ENCODE results near the gene HS6ST2. TPM values are rescaled to one million over a fixed set of nuclear protein-coding genes. Genes with fewer than 3 reads are reported as not detected.

HS6ST2 gene
- total RNA-seq, 1 experiment from 2014 or later: 24.6 TPM

DNA sequence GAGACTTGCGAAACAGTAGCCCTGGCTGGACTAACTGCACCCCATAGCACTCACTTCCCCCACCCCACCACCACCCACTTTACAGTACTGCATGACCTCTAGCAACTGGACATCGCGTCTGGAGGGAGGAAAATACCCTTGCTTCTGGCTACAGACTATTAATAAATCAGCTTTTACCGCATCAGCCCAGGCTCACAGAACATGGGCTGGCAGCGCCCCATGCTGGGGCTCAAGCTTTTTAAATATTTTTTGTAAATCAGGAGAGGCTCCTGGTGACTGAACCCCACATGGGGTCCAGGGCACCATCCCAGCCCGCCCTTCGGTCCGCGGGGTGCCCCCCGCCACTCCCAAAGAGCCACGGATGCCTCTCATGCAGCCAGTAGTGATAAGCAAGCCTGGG, 2.7 kb downstream of the HS6ST2 start:
- no peaks in the 10 kb centered on the region; a peak in 1 of 4 replicates for H3K36me3 ChIP-seq (ENCODE audit: control insufficient read depth in 1 of 2, insufficient read depth in 2 of 2, low read length in 2 of 2)
- RAD21 ChIA-PET (ENCODE audit: low non-redundant PET in 1 of 2, low total read pairs in 2 of 2, uncharacterized antibody in 2 of 2, unreplicated experiment in 2 of 2): no interaction called here
- H3K9me2 ChIP-seq (ENCODE audit: insufficient read depth): no peaks in the 10 kb centered on the region
- POLR2A ChIA-PET: no interaction called here
- peaks cover 9 to 14% of the 10 kb centered on the region in 2 experiments; a peak in 3 of 4 replicates for H3K4me1 ChIP-seq (ENCODE audit: control insufficient read depth in 1 of 2, insufficient read depth in 2 of 2, low read length in 2 of 2)
- no peak for DNase-seq (ENCODE audit: low read depth, low spot score)
- TF ChIP-seq TCF7L2 (IDR thresholded peaks at IDR 0.05; ENCODE audit: borderline replicate concordance, extremely low read depth, insufficient read depth, insufficient read length): no peak
- TF ChIP-seq CTCF (IDR thresholded peaks at IDR 0.05 in 2 of 3, conservative IDR thresholded peaks at IDR 0.05 in 1 of 3; ENCODE audit: borderline replicate concordance in 1 of 3, insufficient read depth in 1 of 3, low read depth in 2 of 3, low read length in 2 of 3): no peak
- TF ChIP-seq MAX (IDR thresholded peaks at IDR 0.05): no peak
- TF ChIP-seq EZH2 (IDR thresholded peaks at IDR 0.05): no peak
- TF ChIP-seq EZH2phosphoT487 (IDR thresholded peaks at IDR 0.05; ENCODE audit: borderline replicate concordance): no peak
- no peak for TF ChIP-seq ELF1 (IDR thresholded peaks at IDR 0.05; ENCODE audit: borderline replicate concordance, low read depth)
- no peak for TF ChIP-seq EGR1 (IDR thresholded peaks at IDR 0.05; ENCODE audit: low read depth)
- TF ChIP-seq YY1 (IDR thresholded peaks at IDR 0.05; ENCODE audit: extremely low read depth, insufficient replicate concordance, low read depth, low read length): no peak
- H3K4me3 ChIP-seq (replicated peaks in 1 of 2; ENCODE audit: low read depth in 1 of 2, low read length in 2 of 2): no peak overlapping the region
- no peaks in the 10 kb centered on the region for H3K9me3 ChIP-seq (ENCODE audit: control insufficient read depth in 1 of 2, insufficient read depth in 1 of 2, low read depth in 1 of 2, low read length in 2 of 2)
- intact Hi-C loops (cut with micrococcal nuclease): no loop called here
- no peak overlapping the region for H3K4me2 ChIP-seq (ENCODE audit: low read length)
- no peak overlapping the region for H2AFZ ChIP-seq (ENCODE audit: low read depth, low read length, poor library complexity, severe bottlenecking)
- no peaks in the 10 kb centered on the region for H3K27me3 ChIP-seq (ENCODE audit: insufficient read depth, low read length)
- no peak for ATAC-seq
- CTCF ChIA-PET: no interaction called here
- H4K20me1 ChIP-seq (ENCODE audit: insufficient read depth): no peaks in the 10 kb centered on the region
- TSS peak; percentile 30 for BruUV-seq (replicated peaks)
- H3K27ac ChIP-seq (ENCODE audit: low read depth, low read length): no peak overlapping the region
- peaks cover 45% of the 10 kb centered on the region for H3K79me2 ChIP-seq (ENCODE audit: insufficient read depth, low read length)
- no peak overlapping the region for H3K9ac ChIP-seq (ENCODE audit: low read length)

All from HCT116 (cell line).